HEK293 (cell line): ENCODE measurements around the gene ARRDC2.
A peak's percentile ranks its signal among the peaks of the same experiment; 100 is the strongest.

Experiments used
- FEZF1 ChIP-seq: fragments of 450-650 bp; formaldehyde crosslinking; IDR thresholded peaks from 2 replicates; pipeline ENCODE4 v1.5.1; 2016; ENCODE audit warnings: missing biosample characterization, missing genetic modification characterization
- GFI1B ChIP-seq: fragments of 450-650 bp; formaldehyde crosslinking; IDR thresholded peaks from 2 replicates; pipeline ENCODE4 v1.5.1; 2016; ENCODE audit warnings: missing biosample characterization, missing genetic modification characterization
- PRDM4 ChIP-seq: fragments of 450-650 bp; formaldehyde crosslinking; IDR thresholded peaks from 2 replicates; pipeline ENCODE4 v1.5.1; 2017; ENCODE audit warnings: missing biosample characterization, missing genetic modification characterization
- SP2 ChIP-seq: fragments of 450-650 bp; formaldehyde crosslinking; IDR thresholded peaks from 2 replicates; pipeline ENCODE4 v1.5.1; 2016; ENCODE audit warnings: missing biosample characterization, missing genetic modification characterization
- TCF7L2 ChIP-seq: IDR thresholded peaks from 2 replicates; pipeline ENCODE4 v1.6.1; 2011; ENCODE audit warnings: low read depth, mild to moderate bottlenecking, inconsistent platforms, low read length, moderate library complexity, borderline replicate concordance
- TRIM28 ChIP-seq: IDR thresholded peaks from 2 replicates; pipeline ENCODE4 v1.6.1; 2011; ENCODE audit warnings: low read length, control low read depth, borderline replicate concordance
- WT1 ChIP-seq: fragments of 450-650 bp; formaldehyde crosslinking; IDR thresholded peaks from 2 replicates; pipeline ENCODE4 v1.5.1; 2016; ENCODE audit warnings: missing biosample characterization, missing genetic modification characterization
- ZBTB21 ChIP-seq: fragments of 450-650 bp; formaldehyde crosslinking; IDR thresholded peaks from 2 replicates; pipeline ENCODE4 v1.5.1; 2017; ENCODE audit warnings: missing biosample characterization, missing genetic modification characterization
- ZIC2 ChIP-seq: fragments of 450-650 bp; formaldehyde crosslinking; IDR thresholded peaks from 2 replicates; pipeline ENCODE4 v1.5.1; 2016; ENCODE audit warnings: missing biosample characterization, missing genetic modification characterization
- ZNF157 ChIP-seq: fragments of 450-650 bp; formaldehyde crosslinking; IDR thresholded peaks from 2 replicates; pipeline ENCODE4 v1.5.1; 2016; ENCODE audit warnings: missing biosample characterization, missing genetic modification characterization
- ZNF19 ChIP-seq: fragments of 450-650 bp; formaldehyde crosslinking; IDR thresholded peaks from 2 replicates; pipeline ENCODE4; 2016; ENCODE audit warnings: missing biosample characterization, missing genetic modification characterization, low read depth
- ZNF280C ChIP-seq: fragments of 450-650 bp; formaldehyde crosslinking; IDR thresholded peaks from 2 replicates; pipeline ENCODE4 v1.5.1; 2016; ENCODE audit warnings: missing biosample characterization, missing genetic modification characterization
- ZNF501 ChIP-seq: fragments of 450-650 bp; formaldehyde crosslinking; IDR thresholded peaks from 2 replicates; pipeline ENCODE4 v1.5.1; 2016; ENCODE audit warnings: missing biosample characterization, missing genetic modification characterization
- ZNF510 ChIP-seq: fragments of 450-650 bp; formaldehyde crosslinking; IDR thresholded peaks from 2 replicates; pipeline ENCODE4 v1.5.1; 2018; ENCODE audit warnings: mild to moderate bottlenecking, missing genetic modification characterization, missing biosample characterization; ENCODE audit not compliant: insufficient replicate concordance
- ZNF555 ChIP-seq: fragments of 450-650 bp; formaldehyde crosslinking; conservative IDR thresholded peaks from 2 replicates; pipeline ENCODE4 v1.5.1; 2017; ENCODE audit warnings: missing biosample characterization, mild to moderate bottlenecking, missing genetic modification characterization, inconsistent platforms
- ZNF654 ChIP-seq: fragments of 450-650 bp; formaldehyde crosslinking; IDR thresholded peaks from 2 replicates; pipeline ENCODE4 v1.5.1; 2016; ENCODE audit warnings: low read depth, missing biosample characterization, missing genetic modification characterization
- ZNF664 ChIP-seq: fragments of 450-650 bp; formaldehyde crosslinking; IDR thresholded peaks from 2 replicates; pipeline ENCODE4 v1.5.1; 2016; ENCODE audit warnings: missing biosample characterization, missing genetic modification characterization
- ZNF677 ChIP-seq: fragments of 450-650 bp; IDR thresholded peaks from 2 replicates; pipeline ENCODE4 v1.5.0; 2018; ENCODE audit warnings: missing biosample characterization, mild to moderate bottlenecking, missing genetic modification characterization, moderate library complexity
- ZNF791 ChIP-seq: fragments of 450-650 bp; formaldehyde crosslinking; IDR thresholded peaks from 2 replicates; pipeline ENCODE4 v1.5.1; 2016; ENCODE audit warnings: missing biosample characterization, missing genetic modification characterization
- ZSCAN16 ChIP-seq: fragments of 450-650 bp; formaldehyde crosslinking; IDR thresholded peaks from 2 replicates; pipeline ENCODE4 v1.5.1; 2016; ENCODE audit warnings: missing biosample characterization, missing genetic modification characterization
- ZSCAN23 ChIP-seq: fragments of 450-650 bp; formaldehyde crosslinking; IDR thresholded peaks from 2 replicates; pipeline ENCODE4 v1.5.1; 2016; ENCODE audit warnings: missing biosample characterization, missing genetic modification characterization
- ZSCAN4 ChIP-seq: fragments of 450-650 bp; formaldehyde crosslinking; IDR thresholded peaks from 2 replicates; pipeline ENCODE4 v1.5.1; 2017; ENCODE audit warnings: missing biosample characterization, missing genetic modification characterization
- ZXDB ChIP-seq: fragments of 450-650 bp; formaldehyde crosslinking; IDR thresholded peaks from 2 replicates; pipeline ENCODE4 v1.5.1; 2016; ENCODE audit warnings: missing biosample characterization, missing genetic modification characterization
- TF ChIP-seq, protein P1 (sequence below): fragments of 450-650 bp; formaldehyde crosslinking; IDR thresholded peaks from 2 replicates; pipeline ENCODE4 v1.5.1; 2016; ENCODE audit warnings: missing biosample characterization, missing genetic modification characterization
- TF ChIP-seq, protein P2 (sequence below): fragments of 450-650 bp; formaldehyde crosslinking; IDR thresholded peaks from 2 replicates; pipeline ENCODE4 v1.5.1; 2016; ENCODE audit warnings: missing biosample characterization, missing genetic modification characterization
- TF ChIP-seq, protein P3 (sequence below): fragments of 450-650 bp; formaldehyde crosslinking; IDR thresholded peaks from 2 replicates; pipeline ENCODE4 v1.5.1; 2016; ENCODE audit warnings: missing biosample characterization, missing genetic modification characterization
- TF ChIP-seq, protein P4 (sequence below): fragments of 450-650 bp; formaldehyde crosslinking; IDR thresholded peaks from 2 replicates; pipeline ENCODE4 v1.5.1; 2016; ENCODE audit warnings: missing biosample characterization, missing genetic modification characterization, low read depth
- TF ChIP-seq, protein P5 (sequence below): fragments of 450-650 bp; formaldehyde crosslinking; IDR thresholded peaks from 2 replicates; pipeline ENCODE4 v1.5.1; 2016; ENCODE audit warnings: missing biosample characterization, missing genetic modification characterization

The ARRDC2 gene

GRCh38 chr19:18046059-18046718 lies 38.2 kb downstream of the ARRDC2 start (continued):
- TF ChIP-seq ZNF555 (tag by site-specific recombination), result no peak
- TF ChIP-seq ZBTB21 (tag by site-specific recombination), result no peak
- no peak for TF ChIP-seq ZNF19
- TF ChIP-seq, protein P1, sequence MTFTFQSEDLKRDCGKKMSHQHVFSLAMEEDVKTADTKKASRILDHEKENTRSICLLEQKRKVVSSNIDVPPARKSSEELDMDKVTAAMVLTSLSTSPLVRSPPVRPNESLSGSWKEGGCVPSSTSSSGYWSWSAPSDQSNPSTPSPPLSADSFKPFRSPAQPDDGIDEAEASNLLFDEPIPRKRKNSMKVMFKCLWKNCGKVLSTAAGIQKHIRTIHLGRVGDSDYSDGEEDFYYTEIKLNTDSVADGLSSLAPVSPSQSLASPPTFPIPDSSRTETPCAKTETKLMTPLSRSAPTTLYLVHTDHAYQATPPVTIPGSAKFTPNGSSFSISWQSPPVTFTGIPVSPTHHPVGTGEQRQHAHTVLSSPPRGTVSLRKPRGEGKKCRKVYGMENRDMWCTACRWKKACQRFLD, result no peak
- TF ChIP-seq ZXDB (tag by site-specific recombination), result no peak
- no peak for TF ChIP-seq ZNF677
- TF ChIP-seq, protein P2, sequence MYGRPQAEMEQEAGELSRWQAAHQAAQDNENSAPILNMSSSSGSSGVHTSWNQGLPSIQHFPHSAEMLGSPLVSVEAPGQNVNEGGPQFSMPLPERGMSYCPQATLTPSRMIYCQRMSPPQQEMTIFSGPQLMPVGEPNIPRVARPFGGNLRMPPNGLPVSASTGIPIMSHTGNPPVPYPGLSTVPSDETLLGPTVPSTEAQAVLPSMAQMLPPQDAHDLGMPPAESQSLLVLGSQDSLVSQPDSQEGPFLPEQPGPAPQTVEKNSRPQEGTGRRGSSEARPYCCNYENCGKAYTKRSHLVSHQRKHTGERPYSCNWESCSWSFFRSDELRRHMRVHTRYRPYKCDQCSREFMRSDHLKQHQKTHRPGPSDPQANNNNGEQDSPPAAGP (tag by site-specific recombination), result peak; percentile 76
- TF ChIP-seq PRDM4 (tag by site-specific recombination), result no peak
- TF ChIP-seq, protein P3, sequence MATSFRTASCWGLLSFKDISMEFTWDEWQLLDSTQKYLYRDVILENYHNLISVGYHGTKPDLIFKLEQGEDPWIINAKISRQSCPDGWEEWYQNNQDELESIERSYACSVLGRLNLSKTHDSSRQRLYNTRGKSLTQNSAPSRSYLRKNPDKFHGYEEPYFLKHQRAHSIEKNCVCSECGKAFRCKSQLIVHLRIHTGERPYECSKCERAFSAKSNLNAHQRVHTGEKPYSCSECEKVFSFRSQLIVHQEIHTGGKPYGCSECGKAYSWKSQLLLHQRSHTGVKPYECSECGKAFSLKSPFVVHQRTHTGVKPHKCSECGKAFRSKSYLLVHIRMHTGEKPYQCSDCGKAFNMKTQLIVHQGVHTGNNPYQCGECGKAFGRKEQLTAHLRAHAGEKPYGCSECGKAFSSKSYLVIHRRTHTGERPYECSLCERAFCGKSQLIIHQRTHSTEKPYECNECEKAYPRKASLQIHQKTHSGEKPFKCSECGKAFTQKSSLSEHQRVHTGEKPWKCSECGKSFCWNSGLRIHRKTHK (tag by site-specific recombination), result no peak
- peak; percentile 54 for TF ChIP-seq WT1 (tag by site-specific recombination)
- no peak for TF ChIP-seq ZNF510 (tag by site-specific recombination)
- no peak for TF ChIP-seq ZSCAN4 (tag by site-specific recombination)
- TF ChIP-seq TCF7L2, result no peak
- TF ChIP-seq, protein P4, sequence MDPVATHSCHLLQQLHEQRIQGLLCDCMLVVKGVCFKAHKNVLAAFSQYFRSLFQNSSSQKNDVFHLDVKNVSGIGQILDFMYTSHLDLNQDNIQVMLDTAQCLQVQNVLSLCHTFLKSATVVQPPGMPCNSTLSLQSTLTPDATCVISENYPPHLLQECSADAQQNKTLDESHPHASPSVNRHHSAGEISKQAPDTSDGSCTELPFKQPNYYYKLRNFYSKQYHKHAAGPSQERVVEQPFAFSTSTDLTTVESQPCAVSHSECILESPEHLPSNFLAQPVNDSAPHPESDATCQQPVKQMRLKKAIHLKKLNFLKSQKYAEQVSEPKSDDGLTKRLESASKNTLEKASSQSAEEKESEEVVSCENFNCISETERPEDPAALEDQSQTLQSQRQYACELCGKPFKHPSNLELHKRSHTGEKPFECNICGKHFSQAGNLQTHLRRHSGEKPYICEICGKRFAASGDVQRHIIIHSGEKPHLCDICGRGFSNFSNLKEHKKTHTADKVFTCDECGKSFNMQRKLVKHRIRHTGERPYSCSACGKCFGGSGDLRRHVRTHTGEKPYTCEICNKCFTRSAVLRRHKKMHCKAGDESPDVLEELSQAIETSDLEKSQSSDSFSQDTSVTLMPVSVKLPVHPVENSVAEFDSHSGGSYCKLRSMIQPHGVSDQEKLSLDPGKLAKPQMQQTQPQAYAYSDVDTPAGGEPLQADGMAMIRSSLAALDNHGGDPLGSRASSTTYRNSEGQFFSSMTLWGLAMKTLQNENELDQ (tag by site-specific recombination), result no peak
- no peak; the same call in 1 of the 2 replicates for TF ChIP-seq FEZF1 (tag by site-specific recombination)
- TF ChIP-seq GFI1B (tag by site-specific recombination), result 0 out of 2 replicates have a peak, but pooled peaks have one; percentile 16
- TF ChIP-seq ZNF157 (tag by site-specific recombination), result no peak
- no peak for TF ChIP-seq ZSCAN16 (tag by site-specific recombination)
- TF ChIP-seq, protein P5, sequence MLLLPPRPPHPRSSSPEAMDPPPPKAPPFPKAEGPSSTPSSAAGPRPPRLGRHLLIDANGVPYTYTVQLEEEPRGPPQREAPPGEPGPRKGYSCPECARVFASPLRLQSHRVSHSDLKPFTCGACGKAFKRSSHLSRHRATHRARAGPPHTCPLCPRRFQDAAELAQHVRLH, result no peak
- TF ChIP-seq ZNF501 (tag by site-specific recombination), result no peak
- no peak for TF ChIP-seq ZNF280C (tag by site-specific recombination)
- TF ChIP-seq SP2 (tag by site-specific recombination), result no peak
- 0 out of 2 replicates have a peak, but pooled peaks have one; percentile 60 for TF ChIP-seq ZSCAN23 (tag by site-specific recombination)
- no peak for TF ChIP-seq ZNF654 (tag by site-specific recombination)
- no peak for TF ChIP-seq ZNF791 (tag by site-specific recombination)
- TF ChIP-seq TRIM28, result no peak
- no peak for TF ChIP-seq ZNF664 (tag by site-specific recombination)
- no peak for TF ChIP-seq ZIC2 (tag by site-specific recombination)
